RWPE2 (cell line): ENCODE measurements around the gene MLX.

Experiments used
- ATAC-seq: fragments of 200-7000 bp; cut with Tn5 transposase; 3 replicates; pipeline ENCODE4 v1.9.1; 2021; ENCODE audit warnings: low read depth
- DNase-seq: peaks from one replicate; pipeline ENCODE4 v3.0.0-alpha.2; 2020; ENCODE audit warnings: low spot score
- H3K27ac ChIP-seq: fragments of 450-650 bp; 2 replicates; pipeline ENCODE4 v1.5.1; 2017; ENCODE audit warnings: mild to moderate bottlenecking; ENCODE audit not compliant: poor library complexity, severe bottlenecking
- H3K27me3 ChIP-seq: fragments of 250-450 bp; sonication (Bioruptor Pico); 2 replicates; pipeline ENCODE4 v1.5.1; 2021; ENCODE audit warnings: mild to moderate bottlenecking, moderate library complexity; ENCODE audit not compliant: insufficient read depth, poor library complexity, severe bottlenecking
- H3K36me3 ChIP-seq: fragments of 250-450 bp; sonication (Bioruptor Pico); 2 replicates; pipeline ENCODE4 v1.5.1; 2020; ENCODE audit warnings: low read depth, mild to moderate bottlenecking, moderate library complexity
- H3K4me1 ChIP-seq: fragments of 250-450 bp; sonication (Bioruptor Pico); 2 replicates; pipeline ENCODE4 v1.5.1; 2021; ENCODE audit warnings: mild to moderate bottlenecking, moderate library complexity; ENCODE audit not compliant: insufficient read depth, poor library complexity, severe bottlenecking
- H3K4me3 ChIP-seq: fragments of 250-450 bp; sonication (Bioruptor Pico); 2 replicates; pipeline ENCODE4 v1.5.1; 2021; ENCODE audit warnings: mild to moderate bottlenecking, moderate library complexity; ENCODE audit not compliant: severe bottlenecking
- H3K9me3 ChIP-seq: fragments of 250-450 bp; sonication (Bioruptor Pico); 2 replicates; pipeline ENCODE4 v1.5.1; 2021; ENCODE audit warnings: mild to moderate bottlenecking, moderate library complexity; ENCODE audit not compliant: severe bottlenecking
- TF ChIP-seq, protein P1 (sequence below): fragments of 450-650 bp; IDR thresholded peaks from one replicate; pipeline ENCODE4 v1.5.1; 2017; ENCODE audit warnings: mild to moderate bottlenecking, moderate library complexity; ENCODE audit not compliant: poor library complexity, severe bottlenecking

The MLX gene

GRCh38 chr17:42579794-42580551 is 13.1 kb downstream of the MLX start:
- Histone ChIP-seq H3K4me1 (peaks cover 15% of the 10 kb centered on the region), H3K9me3 (no peaks in the 10 kb centered on the region), H3K27me3 (no peaks in the 10 kb centered on the region), H3K36me3 (peaks cover 68% of the 10 kb centered on the region), H3K27ac (no peak overlapping the region), H3K4me3 (no peak overlapping the region)
- peak; percentile 1 for DNase-seq
- TF ChIP-seq, protein P1, sequence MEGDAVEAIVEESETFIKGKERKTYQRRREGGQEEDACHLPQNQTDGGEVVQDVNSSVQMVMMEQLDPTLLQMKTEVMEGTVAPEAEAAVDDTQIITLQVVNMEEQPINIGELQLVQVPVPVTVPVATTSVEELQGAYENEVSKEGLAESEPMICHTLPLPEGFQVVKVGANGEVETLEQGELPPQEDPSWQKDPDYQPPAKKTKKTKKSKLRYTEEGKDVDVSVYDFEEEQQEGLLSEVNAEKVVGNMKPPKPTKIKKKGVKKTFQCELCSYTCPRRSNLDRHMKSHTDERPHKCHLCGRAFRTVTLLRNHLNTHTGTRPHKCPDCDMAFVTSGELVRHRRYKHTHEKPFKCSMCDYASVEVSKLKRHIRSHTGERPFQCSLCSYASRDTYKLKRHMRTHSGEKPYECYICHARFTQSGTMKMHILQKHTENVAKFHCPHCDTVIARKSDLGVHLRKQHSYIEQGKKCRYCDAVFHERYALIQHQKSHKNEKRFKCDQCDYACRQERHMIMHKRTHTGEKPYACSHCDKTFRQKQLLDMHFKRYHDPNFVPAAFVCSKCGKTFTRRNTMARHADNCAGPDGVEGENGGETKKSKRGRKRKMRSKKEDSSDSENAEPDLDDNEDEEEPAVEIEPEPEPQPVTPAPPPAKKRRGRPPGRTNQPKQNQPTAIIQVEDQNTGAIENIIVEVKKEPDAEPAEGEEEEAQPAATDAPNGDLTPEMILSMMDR: no peak
- ATAC-seq: no peak

- no peak for DNase-seq
- Histone ChIP-seq H3K27ac (no peak overlapping the region), H3K4me1 (peaks cover 13% of the 10 kb centered on the region), H3K9me3 (no peaks in the 10 kb centered on the region), H3K36me3 (peaks cover 68% of the 10 kb centered on the region), H3K27me3 (no peaks in the 10 kb centered on the region), H3K4me3 (no peak overlapping the region)
- no peak for ATAC-seq
- TF ChIP-seq, protein P1: no peak
These were observed 14.9 kb downstream of the MLX start for GRCh38 chr17:42581744-42582270.

DNA sequence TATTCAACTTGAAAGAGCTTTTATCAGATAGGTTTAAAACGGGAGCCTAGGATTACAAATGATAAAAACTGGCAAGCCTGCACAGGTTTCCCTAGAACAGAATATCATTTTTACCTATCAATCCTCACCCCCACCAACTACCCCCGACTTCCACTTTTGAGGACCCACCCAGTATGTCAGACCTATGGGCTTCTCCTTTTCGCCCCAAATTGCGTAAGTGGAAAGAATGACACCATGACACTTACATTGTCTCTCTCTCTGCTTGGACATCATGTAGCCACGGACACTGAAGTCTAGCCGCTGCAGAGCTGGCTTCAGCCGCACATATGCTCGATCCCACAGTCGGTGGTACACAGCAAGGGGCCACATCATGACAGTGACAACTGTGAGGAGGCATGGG is 18.0 kb downstream of the MLX start:
- ATAC-seq: no peak
- peaks cover 82% of the 10 kb centered on the region for H3K36me3 ChIP-seq
- H3K9me3 ChIP-seq: no peaks in the 10 kb centered on the region
- H3K27me3 ChIP-seq: no peaks in the 10 kb centered on the region
- no peak overlapping the region for H3K4me3 ChIP-seq
- DNase-seq: no peak
- peaks cover 20% of the 10 kb centered on the region for H3K4me1 ChIP-seq
- no peak overlapping the region for H3K27ac ChIP-seq
- TF ChIP-seq, protein P1: no peak

GRCh38 chr17:42585353-42585752 is 18.5 kb downstream of the MLX start:
- Histone ChIP-seq H3K4me3 (no peak overlapping the region), H3K27me3 (no peaks in the 10 kb centered on the region), H3K27ac (peak overlapping the region; percentile 86), H3K4me1 (peaks cover 20% of the 10 kb centered on the region), H3K9me3 (no peaks in the 10 kb centered on the region), H3K36me3 (peaks cover 82% of the 10 kb centered on the region)
- ATAC-seq (no peak), DNase-seq (no peak)
- TF ChIP-seq, protein P1: no peak
